Keratinocyte (primary cell): ENCODE results near the gene STK32B. TPM values are rescaled to one million over a fixed set of nuclear protein-coding genes. Genes with fewer than 3 reads are reported as not detected.

ENCODE experiments used
- DNase-seq: peaks from one replicate; pipeline ENCODE4 v3.0.0-alpha.2; 2011; ENCODE audit warnings: low read depth, missing footprints, low spot score
- FAIRE-seq: peaks from 2 replicates; lab custom pipeline; 2011; peaks lifted over from hg19 to GRCh38; lab: Jason Lieb, UNC
- H2AFZ ChIP-seq: 2 replicates; pipeline ENCODE4 v1.6.0; 2012; ENCODE audit warnings: low read length, control low read depth, inconsistent platforms; ENCODE audit not compliant: control insufficient read depth
- H3K27ac ChIP-seq: 2 replicates; pipeline ENCODE4 v1.5.1; 2011; ENCODE audit warnings: low read length; ENCODE audit not compliant: control insufficient read depth, insufficient read depth
- H3K27me3 ChIP-seq: 3 replicates; pipeline ENCODE4 v1.6.0; 2011; ENCODE audit warnings: low read length; ENCODE audit not compliant: control insufficient read depth, insufficient read depth; ENCODE audit errors: extremely low read depth
- H3K36me3 ChIP-seq, 2 experiments: 2 replicates in 1 of 2; 3 replicates in 1 of 2; pipeline ENCODE4 v1.5.1; 2011; ENCODE audit warnings: low read length in 2 of 2, mild to moderate bottlenecking in 1 of 2; ENCODE audit not compliant: control insufficient read depth in 2 of 2, insufficient read depth in 2 of 2; ENCODE audit errors: extremely low read depth in 1 of 2
- H3K4me1 ChIP-seq: 3 replicates; pipeline ENCODE4 v1.5.1; 2011; ENCODE audit warnings: low read length; ENCODE audit not compliant: control insufficient read depth, insufficient read depth; ENCODE audit errors: extremely low read depth
- H3K4me2 ChIP-seq: 3 replicates; pipeline ENCODE4 v1.6.0; 2011; ENCODE audit warnings: low read depth, low read length; ENCODE audit not compliant: control insufficient read depth, insufficient read depth; ENCODE audit errors: extremely low read depth
- H3K4me3 ChIP-seq, 3 experiments: fragments of 200-600 bp in 1 of 3; sonication (generic) in 1 of 3; 2 replicates in 2 of 3; 3 replicates in 1 of 3; pipeline ENCODE4 v1.5.1; 2011 to 2016; ENCODE audit warnings: low read length in 3 of 3, mild to moderate bottlenecking in 3 of 3, control low read depth in 2 of 3, inconsistent platforms in 1 of 3, low read depth in 1 of 3, mixed read lengths in 1 of 3, mixed run types in 1 of 3, moderate library complexity in 1 of 3; ENCODE audit not compliant: control insufficient read depth in 2 of 3, insufficient read depth in 2 of 3; ENCODE audit errors: extremely low read depth in 1 of 3
- H3K79me2 ChIP-seq: 2 replicates; pipeline ENCODE4 v1.6.0; 2012; ENCODE audit warnings: low read length; ENCODE audit not compliant: control insufficient read depth, insufficient read depth
- H3K9ac ChIP-seq: 3 replicates; pipeline ENCODE4 v1.6.0; 2011; ENCODE audit warnings: low read length; ENCODE audit not compliant: control insufficient read depth, insufficient read depth; ENCODE audit errors: extremely low read depth
- H3K9me1 ChIP-seq: 3 replicates; pipeline ENCODE4 v1.6.0; 2011; ENCODE audit warnings: low read length; ENCODE audit not compliant: control insufficient read depth, insufficient read depth; ENCODE audit errors: extremely low read depth
- H3K9me3 ChIP-seq: 2 replicates; pipeline ENCODE4 v1.5.1; 2012; ENCODE audit warnings: low read depth, low read length; ENCODE audit not compliant: control insufficient read depth
- H4K20me1 ChIP-seq: 3 replicates; pipeline ENCODE4 v1.6.0; 2011; ENCODE audit warnings: low read length; ENCODE audit not compliant: control insufficient read depth, insufficient read depth; ENCODE audit errors: extremely low read depth
- CTCF ChIP-seq, 3 experiments: IDR thresholded peaks in 1 of 3; conservative IDR thresholded peaks in 1 of 3; optimal IDR thresholded peaks in 1 of 3; 2 replicates in 2 of 3; 3 replicates in 1 of 3; pipeline versions ENCODE3 to v1.5.1; 2011; ENCODE audit warnings: low read length in 3 of 3, mild to moderate bottlenecking in 3 of 3, moderate library complexity in 2 of 3, control low read depth in 1 of 3, inconsistent platforms in 1 of 3; ENCODE audit not compliant: insufficient read depth in 2 of 3; ENCODE audit errors: extremely low read depth in 1 of 3
- EZH2 ChIP-seq: IDR thresholded peaks from one replicate; pipeline ENCODE4 v1.6.1; 2012; ENCODE audit warnings: inconsistent platforms, mild to moderate bottlenecking, low read length, moderate library complexity
- dilution Hi-C: fragments of 300-500 bp; cut with MboI; formaldehyde crosslinking; loops from one replicate; pipeline ENCODE4 v1.7.0; 2020; ENCODE audit warnings: low sequenced_read_pairs; ENCODE audit not compliant: extremely low pct_ligation_motif_present
- polyA plus RNA-seq, 5 experiments: library from polyadenylated mRNA; depleted of rRNA in 3 of 5; stranded (reverse) in 3 of 5; stranded (forward) in 1 of 5; unstranded in 1 of 5; fragments of >200 nt; gene quantifications; 1 replicate in 1 of 5; 2 replicates in 3 of 5; 3 replicates in 1 of 5; pipeline versions ENCODE4 v1.2.1 to v1.2.3, GENCODE V29; 2011 to 2012; ENCODE audit warnings: missing spikeins in 2 of 5, low read depth in 1 of 5, low replicate concordance in 1 of 5

STK32B gene
- polyA plus RNA-seq, 1 donor (not counting 4 experiments of a cell fraction or from before 2014, with no cell fraction given): 3.4 TPM

- H3K9ac ChIP-seq: no peak overlapping the region
- no peak overlapping the region for H3K27ac ChIP-seq
- no peaks in the 10 kb centered on the region for H3K9me1 ChIP-seq
- H3K79me2 ChIP-seq: no peaks in the 10 kb centered on the region
- H3K9me3 ChIP-seq: no peaks in the 10 kb centered on the region
- DNase-seq (no peak), FAIRE-seq (no peak)
- H3K27me3 ChIP-seq: no peaks in the 10 kb centered on the region
- no peaks in the 10 kb centered on the region for H3K4me1 ChIP-seq
- no peaks in the 10 kb centered on the region for H3K36me3 ChIP-seq
- dilution Hi-C loops: no loop called here
- no peak for TF ChIP-seq EZH2
- TF ChIP-seq CTCF (optimal IDR thresholded peaks at IDR 0.05 in 1 of 3, IDR thresholded peaks at IDR 0.05 in 1 of 3, conservative IDR thresholded peaks at IDR 0.05 in 1 of 3; ENCODE audit: extremely low read depth in 1 of 3, insufficient read depth in 2 of 3, low read length in 3 of 3): no peak
- H3K4me3 ChIP-seq: no peak overlapping the region
- no peak overlapping the region for H3K4me2 ChIP-seq
- H4K20me1 ChIP-seq: no peaks in the 10 kb centered on the region
- no peak overlapping the region for H2AFZ ChIP-seq
These were observed 77.3 kb downstream of the STK32B start for GRCh38 chr4:5128569-5128968.

- dilution Hi-C loops: no loop called here
- H3K4me3 ChIP-seq: no peak overlapping the region
- DNase-seq (no peak), FAIRE-seq (no peak)
- no peaks in the 10 kb centered on the region for H3K9me1 ChIP-seq
- TF ChIP-seq EZH2: no peak
- no peak for TF ChIP-seq CTCF (optimal IDR thresholded peaks at IDR 0.05 in 1 of 3, IDR thresholded peaks at IDR 0.05 in 1 of 3, conservative IDR thresholded peaks at IDR 0.05 in 1 of 3; ENCODE audit: extremely low read depth in 1 of 3, insufficient read depth in 2 of 3, low read length in 3 of 3)
- H3K9ac ChIP-seq: no peak overlapping the region
- no peaks in the 10 kb centered on the region for H3K79me2 ChIP-seq
- H3K9me3 ChIP-seq: no peaks in the 10 kb centered on the region
- H3K27ac ChIP-seq: no peak overlapping the region
- no peaks in the 10 kb centered on the region for H3K27me3 ChIP-seq
- no peak overlapping the region for H2AFZ ChIP-seq
- no peaks in the 10 kb centered on the region for H4K20me1 ChIP-seq
- H3K4me1 ChIP-seq: no peaks in the 10 kb centered on the region
- no peak overlapping the region for H3K4me2 ChIP-seq
- no peaks in the 10 kb centered on the region for H3K36me3 ChIP-seq
These were observed 81.9 kb downstream of the STK32B start for GRCh38 chr4:5133201-5133600.
